ENCODE measurements around the gene GHR.

- no peak for TF ChIP-seq PHF8 (conservative IDR thresholded peaks at IDR 0.05; ENCODE audit: low read depth, low read length)
- no peak for TF ChIP-seq TBP (IDR thresholded peaks at IDR 0.05; ENCODE audit: low read depth, low read length)
- no peak for TF ChIP-seq CTCF (IDR thresholded peaks at IDR 0.05; ENCODE audit: control extremely low read depth in 1 of 3, insufficient read depth in 1 of 3, low read depth in 1 of 3, low read length in 3 of 3)
- no peak for TF ChIP-seq CEBPB (IDR thresholded peaks at IDR 0.05; ENCODE audit: low read depth, low read length)
- no peak for TF ChIP-seq GTF2F1 (IDR thresholded peaks at IDR 0.05; ENCODE audit: borderline replicate concordance, low read depth, low read length)
- TF ChIP-seq POLR2A (IDR thresholded peaks at IDR 0.05; ENCODE audit: control extremely low read depth in 1 of 2, low read depth in 2 of 2, low read length in 2 of 2) = no peak
- no peak for TF ChIP-seq EP300 (IDR thresholded peaks at IDR 0.05; ENCODE audit: borderline replicate concordance in 1 of 2, low read depth in 2 of 2, low read length in 2 of 2)
- no peak for TF ChIP-seq JUN (IDR thresholded peaks at IDR 0.05; ENCODE audit: low read depth, low read length)
- TF ChIP-seq EZH2 (IDR thresholded peaks at IDR 0.05; ENCODE audit: low read depth, low read length, severe bottlenecking) = no peak
- TF ChIP-seq SIRT6 (IDR thresholded peaks at IDR 0.05; ENCODE audit: low read length) = no peak
These were observed 167.3 kb downstream of the GHR start for GRCh38 chr5:42590566-42590965.

Data from H1 (cell line).